MCF 10A (cell line): ENCODE data around the gene XCL2. TPM values are rescaled to one million over a fixed set of nuclear protein-coding genes. Genes with fewer than 3 reads are reported as not detected.
"Not testable (repeated sequence)": the region's sequence is repeated elsewhere in the genome, so short reads cannot be mapped to it uniquely, and the experiment has no call there.

Experiments used
- BruUV-seq: library from RNA; stranded (reverse); fragments of 400-500 nt; replicated peaks from 2 replicates; lab custom pipeline; 2021; lab: Mats Ljungman, UMichigan
- CTCF ChIA-PET: fragments of 300-600 bp; sonication (Branson Sonifier 250); formaldehyde crosslinking; extraction: SDS; loops from one replicate; lab custom pipeline; 2021; ENCODE audit warnings: antibody characterized with exemption, inconsistent platforms; lab: Yijun Ruan, JAX
- POLR2A ChIA-PET: fragments of 300-600, 350-650 bp; sonication (Branson Sonifier 250); formaldehyde crosslinking; extraction: SDS; loops from one replicate; lab custom pipeline; 2020; ENCODE audit warnings: antibody characterized with exemption, inconsistent platforms; lab: Yijun Ruan, JAX
- DNase-seq: peaks from one replicate; pipeline ENCODE4 v3.0.0-alpha.2; 2018; ENCODE audit not compliant: unreplicated experiment
- H3K27ac Mint-ChIP-seq: one replicate; pipeline ENCODE4 v1.8.0; 2022; ENCODE audit warnings: mild to moderate bottlenecking, low read depth, mixed read lengths; ENCODE audit not compliant: unreplicated experiment
- H3K27me3 Mint-ChIP-seq: one replicate; pipeline ENCODE4 v1.8.0; 2022; ENCODE audit warnings: mixed read lengths; ENCODE audit not compliant: insufficient read depth, unreplicated experiment
- H3K36me3 Mint-ChIP-seq: one replicate; pipeline ENCODE4 v1.8.0; 2022; ENCODE audit warnings: mild to moderate bottlenecking, moderate library complexity, mixed read lengths; ENCODE audit not compliant: insufficient read depth, unreplicated experiment
- H3K4me1 Mint-ChIP-seq: one replicate; pipeline ENCODE4 v1.8.0; 2022; ENCODE audit warnings: mixed read lengths; ENCODE audit not compliant: insufficient read depth, unreplicated experiment
- H3K4me3 Mint-ChIP-seq: one replicate; pipeline ENCODE4 v1.8.0; 2022; ENCODE audit warnings: mild to moderate bottlenecking, moderate library complexity, mixed read lengths; ENCODE audit not compliant: unreplicated experiment
- H3K9me3 Mint-ChIP-seq: one replicate; pipeline ENCODE4 v1.8.0; 2022; ENCODE audit warnings: mixed read lengths; ENCODE audit not compliant: unreplicated experiment
- CTCF ChIP-seq: fragments of 200-600 bp; IDR thresholded peaks from one replicate; pipeline ENCODE4 v1.8.0; 2022; ENCODE audit warnings: antibody characterized with exemption, mild to moderate bottlenecking; ENCODE audit not compliant: unreplicated experiment
- intact Hi-C: fragments of 100-400 bp; cut with micrococcal nuclease; formaldehyde crosslinking; loops from 2 replicates; pipeline ENCODE4 v1.14.1; 2022
- total RNA-seq: library from RNA; stranded (reverse); gene quantifications from 2 replicates; pipeline ENCODE4 v1.2.3, GENCODE V29; 2022

XCL2 gene
- total RNA-seq, 1 experiment from 2014 or later: not detected

GRCh38 chr1:168553680-168554553 lies 10.1 kb upstream of the XCL2 start:
- POLR2A ChIA-PET: interaction anchor here (0.7 kb wide), 1 partner anchor 56 kb away, joined by 3 read pairs; no protein-coding TSS in a partner anchor
- no peak for DNase-seq
- Mint-ChIP-seq H3K4me3 (no peak overlapping the region), H3K4me1 (peaks cover 22% of the 10 kb centered on the region), H3K27ac (no peak overlapping the region), H3K27me3 (no peaks in the 10 kb centered on the region), H3K36me3 (no peaks in the 10 kb centered on the region), H3K9me3 (no peaks in the 10 kb centered on the region)
- CTCF ChIA-PET: interaction anchor here (0.6 to 1.8 kb wide), 8 partner anchors 40 to 471 kb away, joined by 3 to 10 read pairs (median 4); no protein-coding TSS in a partner anchor
- intact Hi-C loops: no loop called here
- BruUV-seq: no TSS peak
- TF ChIP-seq CTCF: no peak

GRCh38 chr1:168552961-168553360 lies 9.2 kb upstream of the XCL2 start:
- BruUV-seq: no TSS peak
- TF ChIP-seq CTCF: no peak
- ChIA-PET POLR2A (no interaction called here), CTCF (interaction anchor here (0.9 kb wide), 1 partner anchor 209 kb away, joined by 3 read pairs; no protein-coding TSS in a partner anchor)
- H3K9me3 Mint-ChIP-seq: no peaks in the 10 kb centered on the region
- no peak overlapping the region for H3K4me3 Mint-ChIP-seq
- H3K4me1 Mint-ChIP-seq: peaks cover 20% of the 10 kb centered on the region
- DNase-seq: no peak
- intact Hi-C loops: no loop called here
- H3K27me3 Mint-ChIP-seq: no peaks in the 10 kb centered on the region
- H3K36me3 Mint-ChIP-seq: no peaks in the 10 kb centered on the region
- H3K27ac Mint-ChIP-seq: no peak overlapping the region

- Mint-ChIP-seq H3K9me3 (no peaks in the 10 kb centered on the region), H3K4me3 (no peak overlapping the region), H3K27ac (no peak overlapping the region), H3K27me3 (no peaks in the 10 kb centered on the region), H3K4me1 (peaks cover 7% of the 10 kb centered on the region), H3K36me3 (no peaks in the 10 kb centered on the region)
- ChIA-PET CTCF (interaction anchor here (0.7 to 2.4 kb wide), 2 partner anchors 16 to 115 kb away, joined by 4 to 8 read pairs; no protein-coding TSS in a partner anchor), POLR2A (no interaction called here)
- DNase-seq: no peak
- intact Hi-C loops: no loop called here
- no TSS peak for BruUV-seq
- TF ChIP-seq CTCF: no peak
Observed at GRCh38 chr1:168551688-168552087, 7.9 kb upstream of the XCL2 start.

GRCh38 chr1:168550971-168551370 lies 7.2 kb upstream of the XCL2 start:
- no peak overlapping the region for H3K4me3 Mint-ChIP-seq
- no peaks in the 10 kb centered on the region for H3K9me3 Mint-ChIP-seq
- no peaks in the 10 kb centered on the region for H3K36me3 Mint-ChIP-seq
- peaks cover 6% of the 10 kb centered on the region for H3K4me1 Mint-ChIP-seq
- DNase-seq: no peak
- CTCF ChIA-PET: interaction anchor here (0.7 to 2.4 kb wide), 4 partner anchors 15 to 209 kb away, joined by 4 to 8 read pairs (median 4); no protein-coding TSS in a partner anchor
- H3K27ac Mint-ChIP-seq: no peak overlapping the region
- H3K27me3 Mint-ChIP-seq: no peaks in the 10 kb centered on the region
- no TSS peak for BruUV-seq
- intact Hi-C loops: no loop called here
- no peak for TF ChIP-seq CTCF
- POLR2A ChIA-PET: interaction anchor here (0.6 kb wide), 1 partner anchor 133 kb away, joined by 3 read pairs; no protein-coding TSS in a partner anchor

GRCh38 chr1:168546553-168546895 lies 2.7 kb upstream of the XCL2 start:
- H3K4me3 Mint-ChIP-seq, POLR2A ChIA-PET, H3K27ac Mint-ChIP-seq, H3K9me3 Mint-ChIP-seq, H3K4me1 Mint-ChIP-seq, H3K27me3 Mint-ChIP-seq, BruUV-seq, H3K36me3 Mint-ChIP-seq, DNase-seq: not testable (repeated sequence)
- intact Hi-C loops: loop anchor here (5.0 kb wide), 1 partner anchor 801 kb away; no protein-coding TSS in a partner anchor
- CTCF ChIA-PET: interaction anchor here (0.7 to 2.1 kb wide), 4 partner anchors 109 to 591 kb away, joined by 3 to 6 read pairs (median 3); no protein-coding TSS in a partner anchor
